LNCaP clone FGC (cell line): Measurements from ENCODE around the gene RPP25L.

ENCODE experiments used
- DNase-seq: peaks from one replicate; pipeline ENCODE4 v3.0.0-alpha.2; 2011; ENCODE audit warnings: low read depth
- H3K4me3 ChIP-seq: 2 replicates; pipeline ENCODE4 v1.5.1; 2011; ENCODE audit warnings: mild to moderate bottlenecking, low read depth, low read length, control low read depth
- CTCF ChIP-seq: IDR thresholded peaks from 2 replicates; pipeline ENCODE4 v1.5.1; 2012; ENCODE audit warnings: mild to moderate bottlenecking; ENCODE audit not compliant: control insufficient read depth, insufficient read depth; ENCODE audit errors: extremely low read depth

The RPP25L gene

GRCh38 chr9:34576597-34577399 is 35.1 kb downstream of the RPP25L start:
- no peak for TF ChIP-seq CTCF
- DNase-seq: no peak
- no peak overlapping the region for H3K4me3 ChIP-seq

- no peak overlapping the region for H3K4me3 ChIP-seq
- no peak for TF ChIP-seq CTCF
- DNase-seq: peak; percentile 13
Measured at GRCh38 chr9:34575862-34576596, 35.9 kb downstream of the RPP25L start.

- H3K4me3 ChIP-seq: no peak overlapping the region
- no peak for DNase-seq
- TF ChIP-seq CTCF: no peak
Measured at GRCh38 chr9:34575241-34575640, 36.7 kb downstream of the RPP25L start.

GRCh38 chr9:34574571-34574970 is 37.3 kb downstream of the RPP25L start:
- no peak for TF ChIP-seq CTCF
- no peak overlapping the region for H3K4me3 ChIP-seq
- DNase-seq: no peak

- H3K4me3 ChIP-seq: no peak overlapping the region
- DNase-seq: no peak
- no peak for TF ChIP-seq CTCF
Measured at GRCh38 chr9:34573599-34574325, 38.1 kb downstream of the RPP25L start.

- no peak for TF ChIP-seq CTCF
- no peak overlapping the region for H3K4me3 ChIP-seq
- DNase-seq: no peak
Measured at GRCh38 chr9:34572628-34573027, 39.3 kb downstream of the RPP25L start.
